ENCODE measurements around the gene EXTL2. TPM values are rescaled to one million over a fixed set of nuclear protein-coding genes. Genes with fewer than 3 reads are reported as not detected.

The EXTL2 gene
- total and polyA plus RNA-seq, 9 of the 15 experiments (the other 6 are each of a cell fraction or from before 2014, with no cell fraction given), result 8.5 to 40.7 (median 26.0) TPM

DNA sequence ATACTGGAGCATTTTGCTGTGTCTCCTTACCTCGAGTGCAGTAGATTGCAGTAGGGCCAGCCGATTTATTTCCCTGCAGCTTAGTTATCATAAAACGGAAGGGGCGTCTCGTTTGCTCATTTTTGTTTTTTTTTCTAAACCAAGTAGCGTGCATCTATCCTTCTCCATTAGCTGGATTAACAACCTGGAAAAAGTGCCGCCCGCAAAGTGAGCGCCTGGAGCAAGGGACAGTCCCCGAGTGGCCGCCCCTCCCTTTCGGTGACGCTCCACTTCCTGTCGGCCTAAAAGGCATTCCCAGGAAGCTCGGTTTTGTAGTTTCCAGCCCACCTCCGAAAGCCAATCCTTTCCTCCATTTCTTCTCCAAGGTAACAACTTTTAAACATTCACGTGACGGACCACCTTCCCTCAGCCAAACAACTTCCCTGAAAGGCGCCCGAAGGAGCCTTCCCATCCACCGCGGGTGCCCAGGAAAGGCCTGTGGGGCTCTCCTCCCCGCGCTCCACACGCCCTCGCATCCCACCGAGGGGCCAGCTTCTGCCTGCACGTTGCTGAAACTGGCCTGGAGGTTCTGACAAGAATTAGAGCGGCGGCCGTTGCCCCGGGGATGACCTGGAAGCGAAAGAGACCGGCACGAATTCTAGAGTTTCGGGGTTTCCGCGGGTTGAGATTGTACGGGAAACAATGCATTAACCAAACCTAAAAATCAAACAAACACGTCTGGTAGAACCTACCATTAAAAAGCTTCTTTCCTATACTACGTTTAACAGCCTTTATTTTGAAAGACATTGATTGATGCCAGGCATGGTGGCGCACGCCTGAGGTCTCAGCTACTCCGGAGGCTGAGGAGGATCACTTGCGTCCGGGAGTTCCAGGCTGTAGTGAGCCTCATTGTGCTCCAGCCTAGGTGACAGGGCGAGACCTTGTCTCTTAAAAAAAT, at the start of gene EXTL2 (continued):
- TF ChIP-seq, protein P1, sequence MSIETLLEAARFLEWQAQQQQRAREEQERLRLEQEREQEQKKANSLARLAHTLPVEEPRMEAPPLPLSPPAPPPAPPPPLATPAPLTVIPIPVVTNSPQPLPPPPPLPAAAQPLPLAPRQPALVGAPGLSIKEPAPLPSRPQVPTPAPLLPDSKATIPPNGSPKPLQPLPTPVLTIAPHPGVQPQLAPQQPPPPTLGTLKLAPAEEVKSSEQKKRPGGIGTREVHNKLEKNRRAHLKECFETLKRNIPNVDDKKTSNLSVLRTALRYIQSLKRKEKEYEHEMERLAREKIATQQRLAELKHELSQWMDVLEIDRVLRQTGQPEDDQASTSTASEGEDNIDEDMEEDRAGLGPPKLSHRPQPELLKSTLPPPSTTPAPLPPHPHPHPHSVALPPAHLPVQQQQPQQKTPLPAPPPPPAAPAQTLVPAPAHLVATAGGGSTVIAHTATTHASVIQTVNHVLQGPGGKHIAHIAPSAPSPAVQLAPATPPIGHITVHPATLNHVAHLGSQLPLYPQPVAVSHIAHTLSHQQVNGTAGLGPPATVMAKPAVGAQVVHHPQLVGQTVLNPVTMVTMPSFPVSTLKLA (conservative IDR thresholded peaks at IDR 0.05), result peak; percentile 81 to 93
- no peak for TF ChIP-seq LEF1 (IDR thresholded peaks at IDR 0.05)
- TF ChIP-seq RBM15 (IDR thresholded peaks at IDR 0.05; ENCODE audit: insufficient read depth, low read length), result no peak
- peak; percentile 73 for TF ChIP-seq KDM5B (IDR thresholded peaks at IDR 0.05; ENCODE audit: insufficient replicate concordance, low read depth, low read length)
- no peak for TF ChIP-seq RAD21 (CRISPR knock-in tag; conservative IDR thresholded peaks at IDR 0.05 in 1 of 2, IDR thresholded peaks at IDR 0.05 in 1 of 2)
- TF ChIP-seq CXXC5 (CRISPR knock-in tag; IDR thresholded peaks at IDR 0.05), result peak; percentile 37; the same call in 1 of the 2 replicates
- TF ChIP-seq, protein P2, sequence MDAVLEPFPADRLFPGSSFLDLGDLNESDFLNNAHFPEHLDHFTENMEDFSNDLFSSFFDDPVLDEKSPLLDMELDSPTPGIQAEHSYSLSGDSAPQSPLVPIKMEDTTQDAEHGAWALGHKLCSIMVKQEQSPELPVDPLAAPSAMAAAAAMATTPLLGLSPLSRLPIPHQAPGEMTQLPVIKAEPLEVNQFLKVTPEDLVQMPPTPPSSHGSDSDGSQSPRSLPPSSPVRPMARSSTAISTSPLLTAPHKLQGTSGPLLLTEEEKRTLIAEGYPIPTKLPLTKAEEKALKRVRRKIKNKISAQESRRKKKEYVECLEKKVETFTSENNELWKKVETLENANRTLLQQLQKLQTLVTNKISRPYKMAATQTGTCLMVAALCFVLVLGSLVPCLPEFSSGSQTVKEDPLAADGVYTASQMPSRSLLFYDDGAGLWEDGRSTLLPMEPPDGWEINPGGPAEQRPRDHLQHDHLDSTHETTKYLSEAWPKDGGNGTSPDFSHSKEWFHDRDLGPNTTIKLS (IDR thresholded peaks at IDR 0.05; ENCODE audit: borderline replicate concordance, low read depth), result no peak
- no peak for TF ChIP-seq STAG1 (CRISPR knock-in tag; IDR thresholded peaks at IDR 0.05; ENCODE audit: borderline replicate concordance)
- TF ChIP-seq, protein P3, sequence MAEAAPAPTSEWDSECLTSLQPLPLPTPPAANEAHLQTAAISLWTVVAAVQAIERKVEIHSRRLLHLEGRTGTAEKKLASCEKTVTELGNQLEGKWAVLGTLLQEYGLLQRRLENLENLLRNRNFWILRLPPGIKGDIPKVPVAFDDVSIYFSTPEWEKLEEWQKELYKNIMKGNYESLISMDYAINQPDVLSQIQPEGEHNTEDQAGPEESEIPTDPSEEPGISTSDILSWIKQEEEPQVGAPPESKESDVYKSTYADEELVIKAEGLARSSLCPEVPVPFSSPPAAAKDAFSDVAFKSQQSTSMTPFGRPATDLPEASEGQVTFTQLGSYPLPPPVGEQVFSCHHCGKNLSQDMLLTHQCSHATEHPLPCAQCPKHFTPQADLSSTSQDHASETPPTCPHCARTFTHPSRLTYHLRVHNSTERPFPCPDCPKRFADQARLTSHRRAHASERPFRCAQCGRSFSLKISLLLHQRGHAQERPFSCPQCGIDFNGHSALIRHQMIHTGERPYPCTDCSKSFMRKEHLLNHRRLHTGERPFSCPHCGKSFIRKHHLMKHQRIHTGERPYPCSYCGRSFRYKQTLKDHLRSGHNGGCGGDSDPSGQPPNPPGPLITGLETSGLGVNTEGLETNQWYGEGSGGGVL (CRISPR knock-in tag; IDR thresholded peaks at IDR 0.05), result no peak
- TF ChIP-seq IRF2 (CRISPR knock-in tag; IDR thresholded peaks at IDR 0.05), result no peak
- TF ChIP-seq ZNF586 (CRISPR knock-in tag; conservative IDR thresholded peaks at IDR 0.05), result no peak
- TF ChIP-seq ATF7 (IDR thresholded peaks at IDR 0.05), result peak; percentile 31; the same call in 1 of the 2 replicates
- TF ChIP-seq, protein P4, sequence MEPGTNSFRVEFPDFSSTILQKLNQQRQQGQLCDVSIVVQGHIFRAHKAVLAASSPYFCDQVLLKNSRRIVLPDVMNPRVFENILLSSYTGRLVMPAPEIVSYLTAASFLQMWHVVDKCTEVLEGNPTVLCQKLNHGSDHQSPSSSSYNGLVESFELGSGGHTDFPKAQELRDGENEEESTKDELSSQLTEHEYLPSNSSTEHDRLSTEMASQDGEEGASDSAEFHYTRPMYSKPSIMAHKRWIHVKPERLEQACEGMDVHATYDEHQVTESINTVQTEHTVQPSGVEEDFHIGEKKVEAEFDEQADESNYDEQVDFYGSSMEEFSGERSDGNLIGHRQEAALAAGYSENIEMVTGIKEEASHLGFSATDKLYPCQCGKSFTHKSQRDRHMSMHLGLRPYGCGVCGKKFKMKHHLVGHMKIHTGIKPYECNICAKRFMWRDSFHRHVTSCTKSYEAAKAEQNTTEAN (CRISPR knock-in tag; IDR thresholded peaks at IDR 0.05), result no peak
- no peak for TF ChIP-seq GABPB2 (CRISPR knock-in tag; conservative IDR thresholded peaks at IDR 0.05)
- no peak for TF ChIP-seq HNRNPL (IDR thresholded peaks at IDR 0.05; ENCODE audit: low read depth, low read length)
- TF ChIP-seq ZNF668 (CRISPR knock-in tag; IDR thresholded peaks at IDR 0.05), result no peak
